HG02938 (cell line): ENCODE results near the gene PRDM5.
A peak's percentile ranks its signal among the peaks of the same experiment; 100 is the strongest.

Experiments used
- ATAC-seq: cut with Tn5 transposase; IDR thresholded peaks from one replicate; pipeline ENCODE4 v1.9.1; 2021; ENCODE audit warnings: mild to moderate bottlenecking, moderate library complexity; ENCODE audit not compliant: unreplicated experiment

PRDM5 gene

GRCh38 chr4:120718979-120719566 lies 203.5 kb downstream of the PRDM5 start:
- ATAC-seq = peak; percentile 79

DNA sequence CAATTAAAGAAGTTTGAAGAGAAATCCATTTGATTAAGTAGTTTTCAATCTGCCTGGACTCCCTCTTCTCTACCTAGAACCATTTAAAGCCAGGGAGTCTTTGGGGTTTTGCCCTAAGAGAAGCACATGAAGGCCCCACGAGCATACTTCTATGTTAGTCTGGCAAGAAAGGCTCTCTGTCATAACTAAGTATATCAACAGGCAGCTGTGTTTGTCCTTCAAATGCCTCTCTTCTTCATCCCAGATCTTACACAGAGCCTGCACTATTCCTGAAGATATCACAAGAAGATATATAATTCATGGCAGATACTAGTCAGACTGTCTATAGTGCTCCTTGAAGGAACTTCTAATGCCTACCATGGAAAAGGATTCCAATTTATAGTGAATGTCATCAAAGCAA lies 206.2 kb downstream of the PRDM5 start:
- ATAC-seq = no peak

DNA sequence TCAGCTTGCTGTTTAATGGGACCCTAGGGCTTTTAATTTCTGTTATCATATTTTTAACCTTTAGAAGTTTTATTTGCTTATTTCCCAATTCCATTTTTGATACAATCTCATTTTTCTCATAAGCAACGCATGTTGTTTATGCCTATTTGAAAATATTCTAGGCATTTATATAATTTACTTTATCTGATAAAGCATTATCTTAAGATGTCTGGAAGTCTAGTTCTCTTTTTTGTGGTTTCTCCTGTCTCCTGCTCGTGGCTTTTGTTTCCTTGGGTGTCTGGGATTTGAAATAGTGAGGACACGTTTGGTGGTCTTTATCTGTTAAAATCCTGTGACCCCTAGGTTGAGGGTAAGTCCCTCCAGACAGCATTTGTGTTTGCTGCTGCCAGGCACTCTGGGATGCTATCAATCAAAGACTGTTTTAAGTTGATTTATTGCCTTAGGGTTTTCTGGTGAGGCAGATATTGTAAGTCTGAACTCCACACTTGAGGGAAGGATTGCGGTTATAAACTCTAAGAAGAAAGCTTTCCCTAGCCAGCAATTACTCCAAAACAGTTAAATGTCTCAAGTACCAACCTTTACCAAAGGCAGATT lies 208.0 kb downstream of the PRDM5 start:
- ATAC-seq = no peak

- ATAC-seq = no peak
Observed at GRCh38 chr4:120709991-120710390, 212.5 kb downstream of the PRDM5 start.

DNA sequence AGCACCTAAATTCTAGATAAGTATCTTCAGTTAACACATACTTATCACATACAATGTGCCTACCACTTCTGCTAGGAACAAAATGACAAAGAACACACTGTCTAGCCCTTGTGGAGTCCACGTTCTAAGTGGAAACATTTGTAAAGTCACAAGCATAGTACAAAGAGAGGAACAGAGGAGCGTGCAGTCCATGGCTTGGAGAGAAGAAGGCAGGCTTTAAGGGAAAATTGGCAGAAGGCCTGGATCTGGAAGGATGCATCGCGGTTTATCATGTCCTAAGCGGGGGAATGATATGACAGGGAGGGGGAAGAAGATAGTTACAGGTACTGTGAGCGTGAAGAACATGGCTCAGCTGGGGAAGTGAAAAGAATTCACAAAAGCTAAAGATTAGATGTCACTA lies 218.0 kb downstream of the PRDM5 start:
- no peak for ATAC-seq

DNA sequence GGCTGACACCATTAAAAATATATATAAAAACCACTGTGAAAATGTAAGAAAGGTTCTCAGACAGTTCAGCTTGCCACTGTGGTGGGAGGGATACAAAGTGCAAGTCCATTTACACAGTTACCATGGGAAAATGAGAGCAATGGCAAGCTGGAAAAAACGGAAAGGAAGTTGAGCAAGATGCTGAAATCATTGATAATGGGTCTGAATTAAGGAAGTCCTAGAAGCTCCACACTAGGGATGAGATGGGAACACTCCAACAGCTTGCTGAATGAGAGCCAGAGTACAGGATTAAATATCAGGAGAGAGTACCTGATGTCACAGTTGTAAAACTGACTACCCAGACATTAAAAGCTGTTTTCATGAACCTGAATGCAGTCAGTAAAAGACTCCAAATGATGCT lies 218.6 kb downstream of the PRDM5 start:
- ATAC-seq = no peak

DNA sequence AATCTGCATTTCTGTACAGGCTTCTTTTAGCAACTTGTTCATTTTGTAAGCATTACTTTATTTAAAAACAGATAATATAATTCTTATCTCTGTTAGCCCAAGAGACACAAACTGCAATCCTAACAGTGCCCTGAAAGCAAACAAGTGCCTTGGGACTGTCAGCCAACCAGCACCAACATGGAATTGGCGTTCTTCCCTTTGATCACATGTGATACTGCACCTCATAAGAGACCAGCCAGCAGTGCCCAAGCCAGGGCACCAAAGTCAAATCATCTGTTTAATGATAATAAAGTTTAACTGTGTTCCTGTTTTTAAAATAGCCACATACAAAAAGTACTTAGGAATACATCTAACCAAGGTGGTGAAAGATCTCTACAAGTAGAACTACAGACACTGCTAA lies 223.2 kb downstream of the PRDM5 start:
- no peak for ATAC-seq

- no peak for ATAC-seq
Observed at GRCh38 chr4:120694973-120695372, 227.6 kb downstream of the PRDM5 start.

DNA sequence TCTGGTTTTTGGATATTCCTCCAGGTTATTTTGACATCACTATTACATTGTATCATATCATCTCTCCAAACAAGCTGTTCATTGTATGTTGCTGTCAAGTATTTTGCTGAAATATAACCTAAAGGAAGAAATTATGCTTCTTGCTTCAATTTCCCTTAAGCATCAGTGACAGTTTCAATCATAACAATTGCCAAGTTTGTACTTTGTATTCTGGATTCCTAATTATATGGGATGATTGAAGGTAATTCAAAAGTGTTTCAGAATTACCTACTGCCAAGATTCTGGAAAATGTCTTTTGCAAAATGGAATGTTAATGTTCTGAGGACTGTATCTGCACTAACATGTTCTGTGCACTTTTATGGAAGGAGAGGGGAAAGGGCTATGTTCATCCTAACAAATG lies 228.7 kb downstream of the PRDM5 start:
- no peak for ATAC-seq

DNA sequence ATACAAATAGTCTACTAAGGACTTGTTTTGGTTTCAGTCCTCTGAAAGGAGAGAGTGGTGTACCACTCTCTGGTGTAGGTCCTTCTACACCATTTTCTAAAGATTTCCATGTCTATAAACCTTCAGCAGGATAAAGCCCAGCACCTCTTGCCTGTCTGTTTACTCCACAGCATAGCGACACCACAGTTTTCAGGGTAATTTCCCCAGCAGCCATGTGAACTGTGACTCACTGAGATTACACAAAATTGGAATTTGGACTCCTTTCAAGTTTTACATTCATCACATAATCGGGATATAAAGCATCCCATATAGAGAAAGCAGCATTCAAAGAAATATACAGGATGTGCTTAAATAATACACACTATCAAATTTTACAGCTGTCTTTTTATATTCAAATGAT lies 229.6 kb downstream of the PRDM5 start:
- no peak for ATAC-seq

- ATAC-seq = no peak
Observed at GRCh38 chr4:120691536-120691935, 231.0 kb downstream of the PRDM5 start.

DNA sequence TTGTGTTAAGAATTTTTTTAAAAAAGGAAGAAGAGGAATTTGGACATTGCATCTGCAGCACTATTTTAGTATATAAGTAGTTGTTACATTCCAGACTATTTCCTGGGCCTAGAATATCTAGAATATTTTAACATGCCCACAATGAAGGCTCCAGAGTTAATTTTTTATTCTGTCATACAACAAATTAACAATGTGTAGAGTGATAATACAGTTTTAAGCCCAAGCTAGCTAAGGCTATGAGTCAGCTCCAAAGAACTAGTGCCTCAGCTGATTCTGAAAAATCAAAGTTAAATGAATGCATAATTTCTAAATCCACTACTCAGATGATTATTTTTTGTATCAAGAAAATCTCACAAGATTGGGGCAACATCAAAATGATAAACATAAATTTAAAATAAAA lies 231.4 kb downstream of the PRDM5 start:
- ATAC-seq = no peak

DNA sequence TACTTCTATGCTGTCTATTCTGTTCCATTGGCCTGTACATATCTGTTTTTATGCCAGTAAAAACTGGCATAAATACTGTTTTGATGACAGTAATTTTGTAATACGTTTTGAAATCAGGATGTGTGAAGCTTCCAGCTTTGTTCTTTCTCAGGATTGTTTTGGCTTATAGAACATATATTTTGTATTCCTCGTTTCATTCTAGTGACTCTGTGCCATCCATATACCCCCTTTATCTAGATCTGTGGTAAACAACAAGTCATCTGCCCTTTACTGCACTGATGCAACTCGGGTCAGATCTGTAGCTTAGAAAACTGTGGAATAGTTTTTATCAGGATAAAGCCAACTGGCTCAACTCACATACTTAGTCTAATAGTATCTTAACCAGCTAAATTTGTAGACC lies 233.7 kb downstream of the PRDM5 start:
- ATAC-seq = no peak

GRCh38 chr4:120685756-120686278 lies 236.7 kb downstream of the PRDM5 start:
- no peak for ATAC-seq

DNA sequence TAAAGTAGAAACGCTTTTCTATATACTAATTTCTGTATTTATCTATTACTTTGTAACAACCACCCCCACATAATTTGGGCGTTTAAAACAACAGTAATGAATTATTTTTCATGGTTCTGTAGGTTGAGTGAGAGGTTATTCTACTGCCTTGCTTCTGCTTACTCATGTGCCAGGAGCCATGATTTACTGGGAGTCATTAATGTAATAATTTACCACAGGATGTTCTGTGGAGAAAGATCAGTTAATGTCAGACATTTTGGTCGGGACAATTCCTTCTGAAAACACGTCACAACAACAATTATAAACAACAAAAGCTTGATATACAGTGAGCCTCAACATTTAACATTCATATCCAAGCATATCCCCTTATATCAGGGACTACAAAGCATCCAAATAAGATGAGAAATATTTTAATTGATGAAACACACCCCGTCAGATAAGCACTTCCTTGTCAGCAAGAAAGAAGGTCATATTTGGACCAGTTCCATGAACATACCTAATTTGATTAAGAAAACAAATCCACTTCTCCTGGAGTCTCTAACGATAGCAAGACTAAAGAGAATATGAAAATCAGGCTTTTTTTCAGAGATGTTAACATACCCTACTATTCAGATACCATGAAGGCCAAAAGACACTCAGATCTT lies 238.5 kb downstream of the PRDM5 start:
- ATAC-seq = no peak

GRCh38 chr4:120682981-120683380 lies 239.5 kb downstream of the PRDM5 start:
- ATAC-seq = no peak

- no peak for ATAC-seq
Observed at GRCh38 chr4:120680647-120681228, 241.8 kb downstream of the PRDM5 start.

- ATAC-seq = no peak
Observed at GRCh38 chr4:120673696-120674095, 248.8 kb downstream of the PRDM5 start.

- no peak for ATAC-seq
Observed at GRCh38 chr4:120672558-120673147, 249.9 kb downstream of the PRDM5 start.

DNA sequence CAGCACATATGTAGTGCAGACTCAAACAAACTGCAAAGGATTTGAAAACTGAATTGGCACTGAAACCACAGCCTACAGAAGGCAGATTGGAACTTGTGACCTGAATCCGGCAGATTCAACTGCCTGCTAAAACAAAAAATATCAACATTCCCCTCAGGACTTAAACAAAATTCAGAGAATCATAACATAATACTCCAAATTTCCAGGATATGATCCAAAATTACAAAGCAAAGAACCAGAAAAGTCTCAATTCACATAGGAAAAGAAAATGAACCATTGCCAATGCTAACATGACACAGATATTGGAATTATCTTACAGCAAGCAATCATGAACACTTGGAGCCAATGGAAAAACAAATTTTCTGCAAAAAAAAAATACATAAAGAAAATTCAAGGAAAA lies 250.4 kb downstream of the PRDM5 start:
- ATAC-seq = no peak

DNA sequence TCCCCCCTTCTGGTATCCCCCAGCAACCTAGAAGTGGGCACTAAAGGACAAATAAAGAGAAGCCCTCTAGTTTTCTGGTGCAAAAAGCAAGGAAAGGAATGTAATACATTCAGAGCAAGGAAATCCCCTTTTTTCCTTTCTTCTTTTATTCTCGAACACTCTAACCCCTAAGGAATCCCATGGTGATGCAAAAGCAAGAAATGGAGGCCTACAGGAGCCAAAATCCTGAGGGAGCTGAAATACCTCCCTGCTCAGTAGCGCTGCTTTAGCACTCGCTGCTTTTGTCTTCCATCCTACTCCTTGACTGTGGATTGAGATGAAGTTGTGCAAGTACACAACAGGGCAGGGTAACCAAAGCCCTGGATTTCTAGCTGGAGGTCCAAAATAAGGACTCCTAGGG lies 251.0 kb downstream of the PRDM5 start:
- no peak for ATAC-seq

GRCh38 chr4:120667102-120667501 lies 255.4 kb downstream of the PRDM5 start:
- ATAC-seq = no peak
